K562 (cell line): Measurements from ENCODE around the gene ELL3. TPM values are rescaled to one million over a fixed set of nuclear protein-coding genes. Genes with fewer than 3 reads are reported as not detected.
"Not testable (repeated sequence)": the region's sequence is repeated elsewhere in the genome, so short reads cannot be mapped to it uniquely, and the experiment has no call there.

Experiments used
- ATAC-seq: fragments of 200-7000 bp; cut with Tn5 transposase; 3 replicates; pipeline ENCODE4 v1.9.1; 2020; ENCODE audit warnings: moderate library complexity
- BruUV-seq: library from RNA; stranded (reverse); fragments of 400-500 nt; replicated peaks from 2 replicates; lab custom pipeline; 2021; lab: Mats Ljungman, UMichigan
- CTCF ChIA-PET: fragments of 300-600 bp; formaldehyde crosslinking; extraction: SDS; loops from one replicate; lab custom pipeline; 2021; ENCODE audit warnings: low intra/inter-chr PET ratio; lab: Yijun Ruan, JAX
- POLR2A ChIA-PET: fragments of 300-600, 350-650 bp; sonication (Branson Sonifier 250); formaldehyde crosslinking; extraction: SDS; loops from one replicate; lab custom pipeline; 2021; ENCODE audit warnings: antibody characterized with exemption, inconsistent platforms; lab: Yijun Ruan, JAX
- DNase-seq, 4 experiments: peaks; one replicate each; pipeline versions ENCODE4 v3.0.0 to v3.0.0-alpha.2; 2011 to 2018; ENCODE audit warnings: low spot score in 3 of 4, mixed read lengths in 3 of 4; ENCODE audit errors: extremely low read depth in 1 of 4
- FAIRE-seq: peaks from 2 replicates; lab custom pipeline; 2011; peaks lifted over from hg19 to GRCh38; lab: Jason Lieb, UNC
- H2AFZ ChIP-seq: 2 replicates; pipeline ENCODE4 v1.6.0; 2011; ENCODE audit warnings: low read depth, low read length, control low read depth, inconsistent platforms
- H3K27ac ChIP-seq: fragments of 200-600 bp; 3 replicates; pipeline ENCODE4 v1.8.0; 2011; ENCODE audit warnings: low read depth, mild to moderate bottlenecking, control low read depth, inconsistent platforms, low read length, moderate library complexity, mixed read lengths; ENCODE audit errors: extremely low read depth
- H3K27me3 ChIP-seq, 2 experiments: fragments of 300-600 bp in 1 of 2; 2 replicates in 1 of 2; 3 replicates in 1 of 2; pipeline versions ENCODE4 v1.6.0 to v1.8.0; 2011; ENCODE audit warnings: inconsistent platforms in 2 of 2, low read length in 2 of 2, mild to moderate bottlenecking in 1 of 2, mixed read lengths in 1 of 2, moderate library complexity in 1 of 2; ENCODE audit not compliant: control insufficient read depth in 2 of 2, insufficient read depth in 2 of 2
- H3K36me3 ChIP-seq: fragments of 300-600 bp; 3 replicates; pipeline ENCODE4 v1.8.0; 2011; ENCODE audit warnings: mild to moderate bottlenecking, low read length, inconsistent platforms; ENCODE audit not compliant: control insufficient read depth, insufficient read depth
- H3K4me1 ChIP-seq, 2 experiments: fragments of 200-600 bp in 1 of 2; replicated peaks in 1 of 2; 2 replicates in 1 of 2; 3 replicates in 1 of 2; pipeline versions ENCODE4 v1.5.1 to v1.8.0; 2011; ENCODE audit warnings: inconsistent platforms in 2 of 2, low read length in 2 of 2, mild to moderate bottlenecking in 1 of 2, mixed read lengths in 1 of 2, moderate library complexity in 1 of 2; ENCODE audit not compliant: control insufficient read depth in 2 of 2, insufficient read depth in 2 of 2
- H3K4me2 ChIP-seq: 2 replicates; pipeline ENCODE4 v1.6.1; 2011; ENCODE audit warnings: low read length, control low read depth, inconsistent platforms, mixed read lengths; ENCODE audit not compliant: insufficient read depth
- H3K4me3 ChIP-seq: fragments of 200-600 bp; sonication (generic), shearing (Covaris generic); 2 replicates; pipeline ENCODE4 v1.5.1; 2016; ENCODE audit warnings: control low read depth, inconsistent platforms
- H3K79me2 ChIP-seq: fragments of 200-600 bp; 3 replicates; pipeline ENCODE4 v1.8.0; 2011; ENCODE audit warnings: low read length, inconsistent platforms; ENCODE audit not compliant: control insufficient read depth, insufficient read depth
- H3K9ac ChIP-seq, 2 experiments: 2 replicates each; pipeline versions ENCODE4 v1.6.0 to v1.6.1; 2011; ENCODE audit warnings: low read depth in 2 of 2, low read length in 2 of 2, control low read depth in 1 of 2, inconsistent platforms in 1 of 2, mild to moderate bottlenecking in 1 of 2, mixed read lengths in 1 of 2; ENCODE audit not compliant: insufficient read depth in 1 of 2
- H3K9me1 ChIP-seq: one replicate; pipeline ENCODE4 v1.6.0; 2011; ENCODE audit warnings: inconsistent platforms, mild to moderate bottlenecking, low read length, moderate library complexity; ENCODE audit not compliant: control insufficient read depth, insufficient read depth
- H3K9me3 ChIP-seq: replicated peaks from 2 replicates; pipeline ENCODE4 v1.5.1; 2011; ENCODE audit warnings: low read depth, low read length, inconsistent platforms; ENCODE audit not compliant: control insufficient read depth, insufficient read depth
- H4K20me1 ChIP-seq: replicated peaks from 2 replicates; pipeline ENCODE4 v1.6.1; 2011; ENCODE audit warnings: low read length, inconsistent platforms, mixed read lengths; ENCODE audit not compliant: control insufficient read depth, insufficient read depth
- SMARCE1 ChIP-seq: fragments of 450-650 bp; IDR thresholded peaks from 2 replicates; pipeline ENCODE4 v1.7.1; 2016; ENCODE audit warnings: mild to moderate bottlenecking
- WGBS: fragments of 100-300 bp; shearing (Covaris generic); methylation state at CpG from one replicate; pipeline ENCODE4 v1.1.6; 2016; ENCODE audit warnings: low coverage, mixed read lengths; ENCODE audit not compliant: insufficient coverage; ENCODE audit errors: missing lambda C conversion rate; 5-methylcytosine and 5-hydroxymethylcytosine counted together
- in situ Hi-C: fragments of 300-500 bp; cut with MboI; formaldehyde crosslinking; loops from 4 replicates; pipeline ENCODE4 v1.15.0; 2018; ENCODE audit warnings: inconsistent platforms, mixed read lengths
- intact Hi-C: fragments of 100-400 bp; cut with micrococcal nuclease; formaldehyde crosslinking; loops from 2 replicates; pipeline ENCODE4 v1.14.2; 2022
- microRNA counts: library from miRNA; unstranded; fragments of <30 nt; microRNA quantifications from one replicate; lab custom pipeline; 2016
- microRNA-seq: library from miRNA; unstranded; fragments of <30 nt; microRNA quantifications from one replicate; pipeline ENCODE4, GENCODE V29; 2018; ENCODE audit warnings: borderline microRNAs expressed
- polyA plus RNA-seq, 8 experiments: library from polyadenylated mRNA; depleted of rRNA in 4 of 8; stranded (reverse) in 5 of 8; unstranded in 3 of 8; fragments of >200 nt; fragmentation: Nextera tagmentation in 2 of 8; fragmentation: Illumina TruSeq in 1 of 8; extraction: Ambion mirVana in 2 of 8; extraction: Trizol in 1 of 8; gene quantifications; 2 replicates each; pipeline versions ENCODE4 v1.2.1 to v1.2.3, GENCODE V29; 2011 to 2014; ENCODE audit warnings: inconsistent platforms in 1 of 8, missing spikeins in 1 of 8
- small RNA-seq: library from RNA; depleted of rRNA; stranded (forward); fragments of <200 nt; gene quantifications from one replicate; pipeline ENCODE3, GENCODE V24; 2014
- total RNA-seq, 7 experiments: library from RNA; depleted of rRNA in 6 of 7; stranded (reverse); fragments of >200 nt in 6 of 7; fragmentation: Illumina TruSeq in 2 of 7; extraction: Trizol in 2 of 7; gene quantifications; 2 replicates each; pipeline versions ENCODE4 v1.2.1 to v1.2.3, GENCODE V29; 2011 to 2021; ENCODE audit warnings: low replicate concordance in 1 of 7
- TF ChIP-seq, protein P1 (sequence below): IDR thresholded peaks from 2 replicates; pipeline ENCODE4 v1.6.1; 2016; ENCODE audit warnings: missing genetic modification characterization, missing compliant biosample characterization

Gene ELL3
- total and polyA plus RNA-seq, 9 of the 15 experiments (the other 6 are each of a cell fraction or from before 2014, with no cell fraction given) = 0.80 to 5.2 (median 2.6) TPM

DNA sequence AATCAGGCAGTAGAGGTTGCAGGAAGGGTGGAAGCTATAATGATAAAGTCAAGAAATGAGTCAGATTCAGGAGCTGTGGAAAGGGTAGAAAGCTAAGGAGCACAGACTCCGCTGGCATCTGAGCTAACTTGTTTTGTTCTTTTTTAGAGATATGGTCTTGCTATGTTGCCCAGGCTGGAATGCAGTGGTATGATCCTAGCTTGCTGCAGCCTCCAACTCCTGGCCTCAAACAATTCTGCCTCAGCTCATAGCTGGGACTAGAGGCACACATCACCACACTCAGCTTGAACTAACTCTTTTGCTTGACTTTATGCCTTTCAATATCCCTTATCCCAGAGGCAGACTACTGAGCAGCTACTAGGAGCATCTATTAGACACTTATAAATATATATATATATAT, 50.5 kb downstream of the ELL3 start:
- CTCF ChIA-PET, H4K20me1 ChIP-seq, BruUV-seq, H3K79me2 ChIP-seq, H3K4me1 ChIP-seq, POLR2A ChIA-PET, H3K36me3 ChIP-seq, H3K9me3 ChIP-seq, H3K4me2 ChIP-seq, H2AFZ ChIP-seq, H3K9ac ChIP-seq, H3K9me1 ChIP-seq, H3K27ac ChIP-seq, DNase-seq, ATAC-seq, intact Hi-C loops, H3K4me3 ChIP-seq, H3K27me3 ChIP-seq, FAIRE-seq: not testable (repeated sequence)
- 31% methylated on average over 1 of the region's 1 CpG for WGBS
- in situ Hi-C loops = loop anchor here (5.0 kb wide), 1 partner anchor 94 kb away; no protein-coding TSS in a partner anchor

DNA sequence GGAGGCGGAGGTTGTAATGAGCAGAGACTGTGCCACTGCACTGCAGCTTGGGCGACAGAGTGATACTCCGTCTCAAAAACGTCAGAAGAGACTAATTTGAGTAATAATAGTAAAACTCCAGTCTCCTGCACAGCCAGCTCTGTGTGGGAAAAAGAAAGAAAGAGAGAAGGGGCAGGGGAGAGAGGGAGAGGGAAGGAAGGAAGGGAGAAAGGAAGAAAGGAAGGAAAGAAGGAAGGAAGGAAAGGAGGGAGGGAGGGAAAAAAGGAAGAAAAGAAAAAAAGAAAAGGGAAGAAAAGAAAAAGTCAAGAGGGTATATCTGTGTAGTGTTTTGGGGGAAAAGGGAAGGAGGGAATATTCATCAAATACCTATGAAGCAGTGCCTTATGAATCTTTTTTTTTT, 53.6 kb downstream of the ELL3 start:
- 11% methylated on average over 3 of the region's 4 CpGs for WGBS
- no peaks in the 10 kb centered on the region for H3K9me3 ChIP-seq
- no peaks in the 10 kb centered on the region for H3K36me3 ChIP-seq
- CTCF ChIA-PET = no interaction called here
- no peaks in the 10 kb centered on the region; a peak in 1 of 5 replicates for H3K27me3 ChIP-seq
- ATAC-seq (no peak), FAIRE-seq (no peak), DNase-seq (no peak)
- no peaks in the 10 kb centered on the region for H4K20me1 ChIP-seq
- H3K4me2 ChIP-seq = no peak overlapping the region
- POLR2A ChIA-PET = no interaction called here
- no TSS peak for BruUV-seq
- in situ Hi-C loops = no loop called here
- H3K27ac ChIP-seq = no peak overlapping the region
- no peaks in the 10 kb centered on the region for H3K79me2 ChIP-seq
- no peak overlapping the region for H3K4me3 ChIP-seq
- TF ChIP-seq SMARCE1 = no peak
- TF ChIP-seq, protein P1, sequence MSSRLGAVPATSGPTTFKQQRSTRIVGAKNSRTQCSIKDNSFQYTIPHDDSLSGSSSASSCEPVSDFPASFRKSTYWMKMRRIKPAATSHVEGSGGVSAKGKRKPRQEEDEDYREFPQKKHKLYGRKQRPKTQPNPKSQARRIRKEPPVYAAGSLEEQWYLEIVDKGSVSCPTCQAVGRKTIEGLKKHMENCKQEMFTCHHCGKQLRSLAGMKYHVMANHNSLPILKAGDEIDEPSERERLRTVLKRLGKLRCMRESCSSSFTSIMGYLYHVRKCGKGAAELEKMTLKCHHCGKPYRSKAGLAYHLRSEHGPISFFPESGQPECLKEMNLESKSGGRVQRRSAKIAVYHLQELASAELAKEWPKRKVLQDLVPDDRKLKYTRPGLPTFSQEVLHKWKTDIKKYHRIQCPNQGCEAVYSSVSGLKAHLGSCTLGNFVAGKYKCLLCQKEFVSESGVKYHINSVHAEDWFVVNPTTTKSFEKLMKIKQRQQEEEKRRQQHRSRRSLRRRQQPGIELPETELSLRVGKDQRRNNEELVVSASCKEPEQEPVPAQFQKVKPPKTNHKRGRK (tag) = peak; percentile 78
- TF ChIP-seq, all 486 proteins: peak for 1
- intact Hi-C loops = no loop called here
- no peak overlapping the region for H3K9ac ChIP-seq
- no peak overlapping the region for H2AFZ ChIP-seq
- no peaks in the 10 kb centered on the region for H3K4me1 ChIP-seq
- H3K9me1 ChIP-seq = no peaks in the 10 kb centered on the region

MicroRNAs encoded within 50 kb of the gene (microRNA counts, 767-probe panel; counts per million panel counts)
- microRNA hsa-miR-1282 (lab: Ali Mortazavi, UCI) = not detected

Small RNA genes within 50 kb of the gene (microRNA-seq; reads per million reads assigned to microRNA genes)
- not detected for gene MIR1282

Small RNA genes within 50 kb of the gene (small RNA-seq; reads per million reads assigned to genes)
- gene MIR1282 (not detected), gene RNU6-354P (not detected)

Other genes with a start within 250 kb of the ELL3 start
Only the 7 nearest of the 11 such genes appear.
- 4.9 and 8.4 TPM in 2 replicates for gene CKMT1A, start 83.1 kb downstream of the ELL3 start, total RNA-seq (2014; rRNA removed)
- 2.6 and 4.6 TPM in 2 replicates for gene CKMT1A, start 83.1 kb downstream of the ELL3 start, total RNA-seq (2014; rRNA removed; fragmentation: Illumina TruSeq; extraction: Trizol)
- 3.0 and 3.6 TPM in 2 replicates for gene CKMT1A, start 83.1 kb downstream of the ELL3 start, total RNA-seq (2015; rRNA removed; fragmentation: Illumina TruSeq; extraction: Trizol)
- 8.3 and 8.4 TPM in 2 replicates for gene CKMT1A, start 83.1 kb downstream of the ELL3 start, total RNA-seq (2021)
- gene CKMT1A, start 83.1 kb downstream of the ELL3 start, polyA plus RNA-seq (2011; rRNA removed) = 3.7 and 8.7 TPM in 2 replicates
- gene CKMT1A, start 83.1 kb downstream of the ELL3 start, polyA plus RNA-seq (2014; fragmentation: Illumina TruSeq; extraction: Trizol) = 7.8 and 10.7 TPM in 2 replicates
- gene CKMT1A, start 83.1 kb downstream of the ELL3 start, polyA plus RNA-seq (2014; fragmentation: Nextera tagmentation; extraction: Ambion mirVana) = 10 to 100 TPM in 1 of 2 experiments, 1 to 10 TPM in 1; 4.8 to 13.5 TPM
- 7.7 and 9.7 TPM in 2 replicates for gene CKMT1A, start 83.1 kb downstream of the ELL3 start, polyA plus RNA-seq (2014; rRNA removed)
- gene PDIA3, start 30.5 kb downstream of the ELL3 start, total RNA-seq (2014; rRNA removed) = 76.6 and 83.8 TPM in 2 replicates
- 226 and 263 TPM in 2 replicates for gene PDIA3, start 30.5 kb downstream of the ELL3 start, total RNA-seq (2014; rRNA removed; fragmentation: Illumina TruSeq; extraction: Trizol)
- gene PDIA3, start 30.5 kb downstream of the ELL3 start, total RNA-seq (2015; rRNA removed; fragmentation: Illumina TruSeq; extraction: Trizol) = 226 and 243 TPM in 2 replicates
- 292 and 308 TPM in 2 replicates for gene PDIA3, start 30.5 kb downstream of the ELL3 start, total RNA-seq (2021)
- gene PDIA3, start 30.5 kb downstream of the ELL3 start, polyA plus RNA-seq (2011; rRNA removed) = 130 and 161 TPM in 2 replicates
- 291 and 386 TPM in 2 replicates for gene PDIA3, start 30.5 kb downstream of the ELL3 start, polyA plus RNA-seq (2014; fragmentation: Illumina TruSeq; extraction: Trizol)
- gene PDIA3, start 30.5 kb downstream of the ELL3 start, polyA plus RNA-seq (2014; fragmentation: Nextera tagmentation; extraction: Ambion mirVana) = 10 to 100 TPM; 13.5 to 40.8 TPM
- gene PDIA3, start 30.5 kb downstream of the ELL3 start, polyA plus RNA-seq (2014; rRNA removed) = 137 and 149 TPM in 2 replicates
- 504 and 539 TPM in 2 replicates for gene SERF2, start 15.4 kb upstream of the ELL3 start, total RNA-seq (2014; rRNA removed)
- gene SERF2, start 15.4 kb upstream of the ELL3 start, total RNA-seq (2014; rRNA removed; fragmentation: Illumina TruSeq; extraction: Trizol) = 330 and 497 TPM in 2 replicates
- 505 and 539 TPM in 2 replicates for gene SERF2, start 15.4 kb upstream of the ELL3 start, total RNA-seq (2015; rRNA removed; fragmentation: Illumina TruSeq; extraction: Trizol)
- gene SERF2, start 15.4 kb upstream of the ELL3 start, total RNA-seq (2021) = 867 and 903 TPM in 2 replicates
- gene SERF2, start 15.4 kb upstream of the ELL3 start, polyA plus RNA-seq (2011; rRNA removed) = 829 and 915 TPM in 2 replicates
- 1,117 and 1,415 TPM in 2 replicates for gene SERF2, start 15.4 kb upstream of the ELL3 start, polyA plus RNA-seq (2014; fragmentation: Illumina TruSeq; extraction: Trizol)
- 1,000 to 10,000 TPM; 2,726 to 3,360 TPM for gene SERF2, start 15.4 kb upstream of the ELL3 start, polyA plus RNA-seq (2014; fragmentation: Nextera tagmentation; extraction: Ambion mirVana)
- 1,025 and 1,310 TPM in 2 replicates for gene SERF2, start 15.4 kb upstream of the ELL3 start, polyA plus RNA-seq (2014; rRNA removed)
- 0.24 TPM in 1 of 2 replicates, not detected in the other for gene SERINC4, start 23.3 kb upstream of the ELL3 start, total RNA-seq (2014; rRNA removed)
- 0.13 TPM in 1 of 2 replicates, not detected in the other for gene SERINC4, start 23.3 kb upstream of the ELL3 start, total RNA-seq (2014; rRNA removed; fragmentation: Illumina TruSeq; extraction: Trizol)
- gene SERINC4, start 23.3 kb upstream of the ELL3 start, total RNA-seq (2015; rRNA removed; fragmentation: Illumina TruSeq; extraction: Trizol) = 0.08 and 0.14 TPM in 2 replicates
- 0.16 and 0.22 TPM in 2 replicates for gene SERINC4, start 23.3 kb upstream of the ELL3 start, total RNA-seq (2021)
- 0.18 TPM in 2 replicates for gene SERINC4, start 23.3 kb upstream of the ELL3 start, polyA plus RNA-seq (2011; rRNA removed)
- gene SERINC4, start 23.3 kb upstream of the ELL3 start, polyA plus RNA-seq (2014; fragmentation: Illumina TruSeq; extraction: Trizol) = 0.06 and 0.18 TPM in 2 replicates
- gene SERINC4, start 23.3 kb upstream of the ELL3 start, polyA plus RNA-seq (2014; fragmentation: Nextera tagmentation; extraction: Ambion mirVana) = under 1 TPM; 0.23 to 0.48 TPM
- 0.23 and 0.86 TPM in 2 replicates for gene SERINC4, start 23.3 kb upstream of the ELL3 start, polyA plus RNA-seq (2014; rRNA removed)
- gene HYPK, start 23.6 kb upstream of the ELL3 start, total RNA-seq (2014; rRNA removed) = 21.1 and 40.6 TPM in 2 replicates
- 6.5 and 7.2 TPM in 2 replicates for gene HYPK, start 23.6 kb upstream of the ELL3 start, total RNA-seq (2014; rRNA removed; fragmentation: Illumina TruSeq; extraction: Trizol)
- gene HYPK, start 23.6 kb upstream of the ELL3 start, total RNA-seq (2015; rRNA removed; fragmentation: Illumina TruSeq; extraction: Trizol) = 6.0 and 9.0 TPM in 2 replicates
- 23.7 and 27.7 TPM in 2 replicates for gene HYPK, start 23.6 kb upstream of the ELL3 start, total RNA-seq (2021)
- 25.8 and 28.0 TPM in 2 replicates for gene HYPK, start 23.6 kb upstream of the ELL3 start, polyA plus RNA-seq (2011; rRNA removed)
- gene HYPK, start 23.6 kb upstream of the ELL3 start, polyA plus RNA-seq (2014; fragmentation: Illumina TruSeq; extraction: Trizol) = 17.5 and 26.1 TPM in 2 replicates
- gene HYPK, start 23.6 kb upstream of the ELL3 start, polyA plus RNA-seq (2014; fragmentation: Nextera tagmentation; extraction: Ambion mirVana) = 1 to 10 TPM; 9.6 TPM
- gene HYPK, start 23.6 kb upstream of the ELL3 start, polyA plus RNA-seq (2014; rRNA removed) = 22.7 and 33.9 TPM in 2 replicates
- 35.9 and 44.6 TPM in 2 replicates for gene MFAP1, start 47.7 kb upstream of the ELL3 start, total RNA-seq (2014; rRNA removed)
- 64.1 and 72.5 TPM in 2 replicates for gene MFAP1, start 47.7 kb upstream of the ELL3 start, total RNA-seq (2014; rRNA removed; fragmentation: Illumina TruSeq; extraction: Trizol)
- gene MFAP1, start 47.7 kb upstream of the ELL3 start, total RNA-seq (2015; rRNA removed; fragmentation: Illumina TruSeq; extraction: Trizol) = 57.1 and 59.8 TPM in 2 replicates
- gene MFAP1, start 47.7 kb upstream of the ELL3 start, total RNA-seq (2021) = 34.3 and 37.1 TPM in 2 replicates
- 25.1 and 37.4 TPM in 2 replicates for gene MFAP1, start 47.7 kb upstream of the ELL3 start, polyA plus RNA-seq (2011; rRNA removed)
- gene MFAP1, start 47.7 kb upstream of the ELL3 start, polyA plus RNA-seq (2014; fragmentation: Illumina TruSeq; extraction: Trizol) = 57.8 and 62.8 TPM in 2 replicates
- gene MFAP1, start 47.7 kb upstream of the ELL3 start, polyA plus RNA-seq (2014; fragmentation: Nextera tagmentation; extraction: Ambion mirVana) = 10 to 100 TPM; 34.9 to 64.0 TPM
- 38.9 and 48.2 TPM in 2 replicates for gene MFAP1, start 47.7 kb upstream of the ELL3 start, polyA plus RNA-seq (2014; rRNA removed)
- gene WDR76, start 50.0 kb upstream of the ELL3 start, total RNA-seq (2014; rRNA removed) = 37.6 and 40.4 TPM in 2 replicates
- 69.5 and 85.1 TPM in 2 replicates for gene WDR76, start 50.0 kb upstream of the ELL3 start, total RNA-seq (2014; rRNA removed; fragmentation: Illumina TruSeq; extraction: Trizol)
- 58.4 and 62.5 TPM in 2 replicates for gene WDR76, start 50.0 kb upstream of the ELL3 start, total RNA-seq (2015; rRNA removed; fragmentation: Illumina TruSeq; extraction: Trizol)
- 43.7 and 46.3 TPM in 2 replicates for gene WDR76, start 50.0 kb upstream of the ELL3 start, total RNA-seq (2021)
- 22.8 and 31.8 TPM in 2 replicates for gene WDR76, start 50.0 kb upstream of the ELL3 start, polyA plus RNA-seq (2011; rRNA removed)
- 47.7 and 58.6 TPM in 2 replicates for gene WDR76, start 50.0 kb upstream of the ELL3 start, polyA plus RNA-seq (2014; fragmentation: Illumina TruSeq; extraction: Trizol)
- gene WDR76, start 50.0 kb upstream of the ELL3 start, polyA plus RNA-seq (2014; fragmentation: Nextera tagmentation; extraction: Ambion mirVana) = 10 to 100 TPM in 1 of 2 experiments, 1 to 10 TPM in 1; 9.8 to 22.8 TPM
- gene WDR76, start 50.0 kb upstream of the ELL3 start, polyA plus RNA-seq (2014; rRNA removed) = 37.1 and 44.4 TPM in 2 replicates